RWPE2 (cell line): ENCODE data around the gene FBLIM1.
"Not testable (repeated sequence)": the region's sequence is repeated elsewhere in the genome, so short reads cannot be mapped to it uniquely, and the experiment has no call there.

ENCODE experiments used
- ATAC-seq: fragments of 200-7000 bp; cut with Tn5 transposase; 3 replicates; pipeline ENCODE4 v1.9.1; 2021; ENCODE audit warnings: low read depth
- DNase-seq: peaks from one replicate; pipeline ENCODE4 v3.0.0-alpha.2; 2020; ENCODE audit warnings: low spot score
- H3K27ac ChIP-seq: fragments of 450-650 bp; 2 replicates; pipeline ENCODE4 v1.5.1; 2017; ENCODE audit warnings: mild to moderate bottlenecking; ENCODE audit not compliant: poor library complexity, severe bottlenecking
- H3K27me3 ChIP-seq: fragments of 250-450 bp; sonication (Bioruptor Pico); 2 replicates; pipeline ENCODE4 v1.5.1; 2021; ENCODE audit warnings: mild to moderate bottlenecking, moderate library complexity; ENCODE audit not compliant: insufficient read depth, poor library complexity, severe bottlenecking
- H3K36me3 ChIP-seq: fragments of 250-450 bp; sonication (Bioruptor Pico); 2 replicates; pipeline ENCODE4 v1.5.1; 2020; ENCODE audit warnings: low read depth, mild to moderate bottlenecking, moderate library complexity
- H3K4me1 ChIP-seq: fragments of 250-450 bp; sonication (Bioruptor Pico); 2 replicates; pipeline ENCODE4 v1.5.1; 2021; ENCODE audit warnings: mild to moderate bottlenecking, moderate library complexity; ENCODE audit not compliant: insufficient read depth, poor library complexity, severe bottlenecking
- H3K4me3 ChIP-seq: fragments of 250-450 bp; sonication (Bioruptor Pico); 2 replicates; pipeline ENCODE4 v1.5.1; 2021; ENCODE audit warnings: mild to moderate bottlenecking, moderate library complexity; ENCODE audit not compliant: severe bottlenecking
- H3K9me3 ChIP-seq: fragments of 250-450 bp; sonication (Bioruptor Pico); 2 replicates; pipeline ENCODE4 v1.5.1; 2021; ENCODE audit warnings: mild to moderate bottlenecking, moderate library complexity; ENCODE audit not compliant: severe bottlenecking
- CTCF ChIP-seq: fragments of 450-650 bp; IDR thresholded peaks from one replicate; pipeline ENCODE4 v1.5.1; 2017; ENCODE audit warnings: mild to moderate bottlenecking, moderate library complexity; ENCODE audit not compliant: poor library complexity, severe bottlenecking

FBLIM1 gene

DNA sequence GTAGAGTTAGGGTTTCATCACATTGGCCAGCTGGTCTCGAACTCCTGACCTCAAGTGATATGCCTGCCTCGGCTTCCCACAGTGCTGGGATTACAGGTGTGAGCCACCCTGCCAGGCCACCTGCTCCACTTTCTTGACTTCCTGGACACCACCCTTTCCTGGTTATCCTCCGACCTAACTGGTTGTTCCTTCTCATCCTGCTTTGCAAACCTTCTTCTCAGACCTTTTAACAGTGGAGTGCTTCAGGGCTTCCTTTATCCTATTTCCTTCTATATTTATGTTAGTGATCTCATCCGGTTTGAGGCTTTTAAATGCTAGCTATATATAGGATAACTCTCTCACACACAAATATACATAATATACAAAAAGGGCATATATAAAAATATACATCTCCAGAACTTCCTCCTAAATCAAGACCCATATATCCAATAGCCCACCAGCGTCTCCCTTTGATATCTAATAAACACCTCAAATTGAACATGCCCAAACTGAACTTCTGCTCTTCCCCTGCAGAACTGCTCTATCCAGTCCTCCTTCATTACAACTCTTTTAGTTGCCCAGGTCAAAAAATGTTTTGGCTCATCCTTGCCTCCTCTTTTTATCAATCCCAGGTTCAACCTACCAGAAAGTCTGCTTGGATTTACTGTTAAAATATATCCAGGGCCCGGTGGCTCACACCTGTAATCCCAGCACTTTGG, 68.4 kb downstream of the FBLIM1 start:
- TF ChIP-seq CTCF: no peak
- Histone ChIP-seq H3K4me3 (no peak overlapping the region), H3K4me1 (peaks cover 25% of the 10 kb centered on the region), H3K36me3 (no peaks in the 10 kb centered on the region), H3K9me3 (peaks cover 2% of the 10 kb centered on the region), H3K27me3 (no peaks in the 10 kb centered on the region), H3K27ac (no peak overlapping the region)
- no peak for ATAC-seq
- no peak for DNase-seq

DNA sequence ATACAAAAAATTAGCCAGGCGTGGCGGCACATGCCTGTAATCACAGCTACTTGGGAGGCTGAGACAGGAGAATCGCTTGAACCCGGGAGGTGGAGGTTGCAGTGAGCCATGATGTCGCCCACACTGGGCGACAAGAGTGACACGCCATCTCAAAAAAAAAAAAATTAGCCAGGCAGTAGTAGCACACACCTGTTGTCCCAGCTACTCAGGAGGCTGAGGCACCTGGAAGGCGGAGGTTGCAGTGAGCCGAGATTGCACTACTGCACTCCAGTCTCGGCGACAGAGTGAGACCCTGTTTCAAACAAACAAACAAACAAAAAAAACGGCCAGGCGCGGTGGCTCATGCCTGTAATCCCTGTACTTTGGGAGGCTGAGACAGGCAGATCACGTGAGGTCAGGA, 69.0 kb downstream of the FBLIM1 start:
- not testable (repeated sequence) for ATAC-seq, H3K27me3 ChIP-seq, H3K36me3 ChIP-seq, H3K27ac ChIP-seq, H3K9me3 ChIP-seq, H3K4me3 ChIP-seq, DNase-seq
- peaks cover 30% of the 10 kb centered on the region for H3K4me1 ChIP-seq

- Histone ChIP-seq H3K4me1 (peaks cover 40% of the 10 kb centered on the region), H3K27ac (peak overlapping the region; percentile 97)
- H3K4me3 ChIP-seq, H3K36me3 ChIP-seq, ATAC-seq, H3K9me3 ChIP-seq, H3K27me3 ChIP-seq, DNase-seq: not testable (repeated sequence)
These were observed 70.3 kb downstream of the FBLIM1 start for GRCh38 chr1:15828931-15829330.

GRCh38 chr1:15830258-15830657, 71.7 kb downstream of the FBLIM1 start:
- no peaks in the 10 kb centered on the region for H3K27me3 ChIP-seq
- no peak for TF ChIP-seq CTCF
- no peak for DNase-seq
- no peak overlapping the region for H3K4me3 ChIP-seq
- no peak for ATAC-seq
- peaks cover 6% of the 10 kb centered on the region for H3K9me3 ChIP-seq
- H3K27ac ChIP-seq: peak overlapping the region; percentile 97
- H3K4me1 ChIP-seq: peaks cover 40% of the 10 kb centered on the region
- no peaks in the 10 kb centered on the region for H3K36me3 ChIP-seq

DNA sequence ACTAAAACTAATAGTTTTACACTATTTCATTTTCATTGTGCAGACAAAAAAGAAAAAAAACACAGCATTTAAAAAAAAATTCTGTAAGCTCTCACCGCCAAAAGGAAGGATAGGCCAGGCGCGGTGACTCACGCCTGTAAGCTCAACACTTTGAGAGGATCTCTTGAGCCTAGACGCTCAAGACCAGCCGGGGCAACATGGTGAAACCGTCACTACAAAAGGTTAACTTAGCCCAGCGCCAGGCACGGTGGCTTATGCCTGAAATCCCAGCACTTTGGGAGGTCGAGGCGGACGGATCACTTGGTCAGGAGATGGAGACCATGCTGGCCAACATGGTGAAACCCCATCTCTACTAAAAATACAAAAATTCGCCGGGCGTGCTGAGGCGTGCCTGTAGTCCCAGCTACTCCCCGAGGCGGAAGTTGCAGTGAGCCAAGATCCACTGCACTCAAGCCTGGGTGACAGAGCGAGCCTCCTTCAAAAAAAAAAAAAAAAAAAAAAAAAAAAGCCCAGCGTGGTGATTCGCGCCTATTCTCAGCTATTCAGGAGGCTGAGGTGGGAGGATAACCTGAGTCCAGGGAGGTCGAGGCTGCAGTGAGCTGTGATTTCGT, 74.6 kb downstream of the FBLIM1 start:
- no peak for TF ChIP-seq CTCF
- ATAC-seq (peak; percentile 33), DNase-seq (peak; percentile 90)
- Histone ChIP-seq H3K27ac (peak overlapping the region; percentile 97), H3K4me1 (peaks cover 40% of the 10 kb centered on the region), H3K27me3 (no peaks in the 10 kb centered on the region), H3K9me3 (peaks cover 6% of the 10 kb centered on the region), H3K36me3 (no peaks in the 10 kb centered on the region), H3K4me3 (peak overlapping the region; percentile 57)

DNA sequence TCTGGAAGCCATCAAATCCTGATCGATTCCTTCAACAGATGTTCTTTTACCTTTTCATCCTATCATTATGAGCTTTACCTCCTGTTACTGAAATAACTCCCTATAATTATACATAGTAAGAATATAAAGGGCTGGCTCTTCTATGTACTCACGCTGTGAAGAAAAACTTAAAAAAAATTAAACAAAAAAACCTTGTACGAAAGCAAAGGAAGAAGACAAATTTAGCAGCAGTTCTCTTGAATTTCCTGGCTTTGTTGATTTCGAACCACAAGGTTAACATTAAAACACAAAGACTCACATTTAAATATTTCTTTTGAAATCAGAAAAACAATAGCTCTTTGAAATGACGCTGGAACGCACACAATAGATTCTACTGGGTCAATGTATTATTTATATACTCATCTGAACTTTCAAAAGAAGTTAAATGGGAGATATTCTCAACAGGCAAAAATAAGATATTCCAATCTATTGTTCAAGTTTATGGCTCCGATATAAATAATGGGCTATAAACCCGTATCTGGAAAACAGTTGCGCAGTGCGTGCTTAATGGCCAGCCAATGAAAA, 75.3 kb downstream of the FBLIM1 start:
- peaks cover 40% of the 10 kb centered on the region for H3K4me1 ChIP-seq
- ATAC-seq: no peak
- H3K27ac ChIP-seq: peak overlapping the region; percentile 97
- H3K9me3 ChIP-seq: peaks cover 6% of the 10 kb centered on the region
- no peaks in the 10 kb centered on the region for H3K27me3 ChIP-seq
- H3K4me3 ChIP-seq: peak overlapping the region; percentile 57
- no peaks in the 10 kb centered on the region for H3K36me3 ChIP-seq
- DNase-seq: no peak
- TF ChIP-seq CTCF: no peak
